HG03175 (cell line): ENCODE measurements around the gene C8G.

Experiments used
- ATAC-seq: cut with Tn5 transposase; IDR thresholded peaks from one replicate; pipeline ENCODE4 v1.9.1; 2021; ENCODE audit warnings: mild to moderate bottlenecking, moderate library complexity; ENCODE audit not compliant: unreplicated experiment

Gene C8G

DNA sequence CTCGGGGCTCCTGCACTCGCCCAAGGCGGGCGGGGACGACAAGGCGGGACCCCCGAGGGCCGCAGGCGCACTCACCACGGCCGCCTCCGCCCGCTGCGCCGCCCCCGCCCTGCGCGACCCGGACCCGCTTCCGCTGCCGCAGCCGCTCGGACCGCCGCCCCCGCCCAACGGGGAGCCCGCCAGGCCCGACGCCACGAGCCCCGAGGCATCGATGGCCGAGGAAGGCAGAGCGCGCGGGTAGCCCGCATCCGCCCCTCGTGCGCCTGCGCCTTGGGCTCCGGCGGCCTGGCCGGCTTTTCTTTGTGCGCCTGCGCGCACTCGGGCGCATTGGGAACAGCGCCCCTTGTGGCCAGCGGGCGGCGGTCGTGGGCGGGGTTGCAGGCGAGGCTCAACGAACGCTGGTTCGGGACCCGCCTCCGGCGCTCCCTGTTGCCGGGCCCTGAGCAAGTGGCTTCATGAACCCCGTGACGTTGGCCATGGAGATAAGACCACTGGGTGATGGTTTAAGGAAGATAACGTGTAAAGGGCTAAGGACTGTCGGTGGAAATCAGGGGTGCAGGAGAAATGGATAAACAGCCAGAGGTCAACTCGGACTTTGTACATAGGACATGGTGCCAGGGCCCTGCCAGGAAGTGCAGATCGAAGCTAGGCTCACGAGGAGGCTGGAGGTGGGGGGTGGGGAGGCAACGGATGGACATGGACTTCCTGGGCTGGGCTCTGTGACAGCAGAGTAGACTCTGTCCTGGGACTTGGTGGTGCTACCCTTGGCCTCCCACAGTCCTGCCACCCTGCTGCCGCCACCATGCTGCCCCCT lies at the start of gene C8G, which contains the start of gene FBXW5:
Gene C8G (plus strand): TSS at position 725 of the 814 bp plus-strand sequence. CDS start 78 bp downstream, at position 803.
Gene FBXW5 (minus strand): TSS at position 220 of the 814 bp plus-strand sequence. CDS start 655 bp downstream, outside the sequence.
- peak; percentile 86 for ATAC-seq

GRCh38 chr9:136896027-136896426 lies 49.0 kb upstream of the C8G start:
- ATAC-seq: no peak

DNA sequence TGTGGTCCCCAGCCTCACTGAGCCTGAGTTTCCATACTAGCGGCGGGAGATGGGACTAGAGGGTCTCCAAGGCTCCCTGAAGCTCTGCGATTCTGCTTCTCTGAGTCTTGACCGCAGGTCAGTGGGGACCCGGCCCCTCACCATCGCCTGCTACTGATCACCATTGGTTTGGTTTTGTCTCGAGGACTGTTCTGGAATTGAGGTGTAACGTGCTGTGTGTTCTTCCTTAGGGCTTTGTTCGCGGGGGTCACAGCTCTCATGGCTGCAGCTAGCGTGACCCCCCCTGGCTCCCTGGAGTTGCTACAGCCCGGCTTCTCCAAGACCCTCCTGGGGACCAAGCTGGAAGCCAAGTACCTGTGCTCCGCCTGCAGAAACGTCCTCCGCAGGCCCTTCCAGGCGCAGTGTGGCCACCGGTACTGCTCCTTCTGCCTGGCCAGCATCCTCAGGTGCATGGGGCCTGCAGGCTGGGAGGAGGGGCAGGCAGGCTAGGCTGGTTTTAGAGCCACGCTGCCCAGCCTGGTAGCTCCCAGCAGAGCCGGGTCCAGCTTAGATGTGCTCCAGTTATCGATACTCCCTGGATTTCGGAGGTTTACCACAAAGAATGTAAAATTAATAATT lies 46.5 kb upstream of the C8G start:
- ATAC-seq: no peak

DNA sequence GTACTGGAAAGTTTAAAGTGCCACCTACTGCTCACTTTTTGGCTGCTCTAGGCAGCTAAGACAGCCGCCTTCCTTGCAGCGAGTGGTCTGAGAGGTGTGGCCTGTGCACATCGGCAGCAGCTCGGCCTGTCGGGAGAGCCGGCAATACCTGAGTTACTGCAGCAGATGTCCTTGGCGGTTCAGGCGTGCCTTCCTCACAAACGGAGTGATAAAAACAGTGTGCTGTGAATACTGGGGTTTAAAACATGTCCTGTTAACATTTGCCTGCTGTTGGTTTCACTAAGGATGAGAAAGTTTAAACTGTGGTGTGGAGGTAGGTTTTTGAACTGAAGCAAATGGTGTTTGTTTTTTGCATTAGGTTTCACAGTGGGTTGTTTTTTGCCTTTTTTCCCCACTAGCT lies 45.8 kb upstream of the C8G start:
- no peak for ATAC-seq

DNA sequence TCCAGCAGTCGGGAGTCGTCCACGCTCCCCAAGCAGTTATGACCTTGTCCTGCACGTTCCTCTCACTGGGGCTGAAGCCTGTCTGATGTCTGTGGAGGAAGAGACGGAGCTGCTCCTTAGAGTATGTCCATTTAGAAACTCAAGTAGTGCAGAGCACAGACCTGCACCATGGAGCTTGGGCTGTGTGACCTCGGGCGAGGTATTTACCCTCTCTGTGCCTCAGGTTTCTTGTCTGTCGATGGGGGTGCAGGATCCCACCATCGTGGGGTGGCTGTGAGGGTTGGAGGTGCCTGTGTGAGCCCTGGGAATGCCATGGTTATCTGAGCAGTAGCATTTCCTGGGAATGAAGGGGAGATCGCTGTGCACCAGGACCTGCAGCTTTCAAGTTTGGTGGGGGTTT lies 44.5 kb upstream of the C8G start:
- no peak for ATAC-seq

GRCh38 chr9:136900988-136901515 lies 44.0 kb upstream of the C8G start:
- ATAC-seq: no peak

DNA sequence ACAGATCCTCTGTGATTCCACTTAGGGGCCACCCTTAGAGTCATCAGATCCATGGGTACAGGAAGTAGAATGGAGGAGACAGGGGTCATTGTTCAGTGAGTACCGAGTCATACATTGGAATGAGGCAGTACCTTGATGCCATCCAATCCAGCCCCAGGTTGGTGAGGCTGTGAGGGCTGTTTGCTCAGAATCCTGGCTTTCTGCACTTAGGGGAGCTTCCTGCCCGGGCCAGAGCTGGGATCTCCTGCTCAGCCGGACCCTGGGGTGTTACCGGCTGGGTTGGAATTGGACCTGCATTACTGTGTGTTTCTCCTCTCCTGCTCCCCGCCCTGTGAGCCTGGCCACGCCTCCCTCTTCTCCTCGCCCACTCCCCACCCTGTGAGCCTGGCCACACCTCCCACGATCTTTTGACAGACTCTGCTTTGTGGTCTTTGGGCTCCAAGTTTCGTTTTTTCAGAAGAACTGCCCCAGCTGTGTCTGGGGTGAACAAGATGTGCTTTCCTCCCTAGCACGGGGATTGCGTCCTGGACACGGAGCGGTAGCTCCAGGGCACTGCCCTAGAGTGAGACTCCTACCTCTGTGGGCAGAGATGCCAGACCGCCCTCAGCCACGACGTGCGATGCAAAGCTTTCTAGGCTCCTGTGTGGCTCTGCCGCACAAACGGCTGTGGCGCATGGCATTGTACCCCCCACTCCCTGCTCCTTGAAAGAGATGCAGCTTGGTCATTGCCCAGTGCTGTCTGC lies 43.4 kb upstream of the C8G start:
- ATAC-seq: peak; percentile 69

GRCh38 chr9:136902259-136902821 lies 42.7 kb upstream of the C8G start:
- peak; percentile 49 for ATAC-seq

GRCh38 chr9:136903041-136903554 lies 41.9 kb upstream of the C8G start:
- ATAC-seq: no peak

DNA sequence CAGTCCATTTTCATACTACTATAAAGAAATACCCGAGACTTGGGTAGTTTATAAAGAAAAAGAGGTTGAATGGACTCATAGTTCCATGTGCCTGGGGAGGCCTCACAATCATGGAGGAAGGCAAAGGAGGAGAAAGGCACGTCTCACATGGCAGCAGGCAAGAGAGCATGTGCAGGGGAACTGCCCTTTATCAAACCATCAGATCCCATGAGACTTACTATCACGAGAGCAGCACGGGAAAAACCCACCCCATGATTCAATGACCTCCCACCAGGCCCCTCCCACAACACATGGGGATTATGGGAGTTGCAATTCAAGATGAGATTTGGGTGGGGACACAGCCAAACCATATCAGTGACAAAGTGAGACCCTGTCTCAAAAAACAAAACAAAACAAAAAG lies 38.8 kb upstream of the C8G start:
- ATAC-seq: no peak

DNA sequence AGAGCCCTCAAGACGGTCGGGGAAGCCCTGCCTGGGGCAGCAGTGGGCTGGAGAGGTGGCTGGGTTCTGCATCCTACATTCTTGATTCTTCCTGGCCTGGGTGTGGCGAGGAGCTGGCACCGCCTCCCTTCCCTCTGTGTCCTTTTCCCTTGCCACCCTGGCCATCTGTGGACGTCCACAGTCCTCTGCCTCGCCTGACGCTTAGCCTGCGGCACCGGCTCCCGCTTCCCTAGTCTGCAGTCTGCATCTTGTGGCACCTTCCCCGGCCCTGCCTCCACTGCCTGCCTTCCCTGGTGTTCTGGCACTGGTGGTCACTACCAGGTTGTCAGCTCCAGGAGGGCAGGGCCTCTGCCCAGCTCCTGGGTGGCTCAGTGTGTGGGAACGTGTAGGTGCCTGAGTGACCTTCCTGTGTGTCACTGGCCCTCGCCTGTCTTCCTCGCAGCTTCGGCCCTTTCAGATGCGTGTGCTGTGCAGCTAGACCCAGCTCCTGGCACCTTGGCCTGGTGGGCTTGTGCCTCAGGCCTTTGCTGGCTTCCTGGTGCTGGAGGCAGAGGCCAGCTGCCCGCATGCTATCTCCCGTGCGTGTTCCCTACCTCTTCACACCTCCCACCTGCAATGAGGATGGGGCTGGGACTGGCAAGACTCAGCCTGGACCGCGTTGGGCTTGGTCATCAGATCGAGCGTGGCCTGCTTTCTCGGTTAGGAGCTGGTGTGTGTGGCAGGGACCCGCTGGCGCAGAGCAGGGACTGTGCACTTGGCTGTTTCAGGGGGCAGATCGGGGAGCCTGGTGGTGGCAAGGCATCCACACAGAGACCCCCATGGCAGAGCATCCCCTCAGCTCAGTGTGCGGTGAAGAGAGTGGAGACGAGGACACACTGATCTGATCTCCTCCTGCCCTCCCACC lies 37.8 kb upstream of the C8G start:
- ATAC-seq: no peak

- no peak for ATAC-seq
Observed at GRCh38 chr9:136910197-136910900, 34.7 kb upstream of the C8G start.

GRCh38 chr9:136910901-136911245 lies 34.2 kb upstream of the C8G start:
- no peak for ATAC-seq

- no peak for ATAC-seq
Observed at GRCh38 chr9:136913701-136914438, 31.2 kb upstream of the C8G start.

DNA sequence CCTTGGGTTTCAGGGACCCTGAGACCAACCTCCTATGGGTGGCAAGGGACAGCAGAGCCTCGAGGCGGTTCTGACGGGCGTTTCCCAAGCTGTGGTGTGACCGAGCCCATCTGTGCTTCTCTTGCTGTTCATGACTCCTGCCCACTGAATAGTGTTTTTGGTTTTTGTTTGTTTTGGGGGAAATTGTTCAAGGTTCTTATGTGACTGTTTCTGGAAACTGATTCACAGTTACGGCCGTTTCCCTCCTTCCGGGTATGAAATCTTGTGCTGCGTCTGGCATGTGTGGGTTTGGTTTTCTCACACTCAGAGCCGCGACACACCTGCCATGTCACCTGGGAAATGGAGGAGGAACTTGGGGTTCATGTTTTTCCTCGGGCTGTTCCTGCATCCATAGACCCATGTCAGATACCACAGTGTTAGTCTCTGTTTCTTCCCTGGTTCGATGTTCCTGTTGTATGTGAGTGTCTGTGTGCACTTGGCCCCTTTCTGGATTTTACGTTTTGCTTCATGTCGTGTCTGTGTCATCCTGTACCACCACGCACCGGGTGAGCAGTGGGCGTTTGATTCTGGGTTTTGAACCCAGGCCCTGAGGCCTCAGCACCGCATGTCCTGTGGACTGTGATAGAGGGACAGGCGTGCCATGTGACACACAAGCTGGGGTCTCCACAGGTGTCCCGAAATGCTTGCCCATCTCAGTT lies 29.3 kb upstream of the C8G start:
- no peak for ATAC-seq

DNA sequence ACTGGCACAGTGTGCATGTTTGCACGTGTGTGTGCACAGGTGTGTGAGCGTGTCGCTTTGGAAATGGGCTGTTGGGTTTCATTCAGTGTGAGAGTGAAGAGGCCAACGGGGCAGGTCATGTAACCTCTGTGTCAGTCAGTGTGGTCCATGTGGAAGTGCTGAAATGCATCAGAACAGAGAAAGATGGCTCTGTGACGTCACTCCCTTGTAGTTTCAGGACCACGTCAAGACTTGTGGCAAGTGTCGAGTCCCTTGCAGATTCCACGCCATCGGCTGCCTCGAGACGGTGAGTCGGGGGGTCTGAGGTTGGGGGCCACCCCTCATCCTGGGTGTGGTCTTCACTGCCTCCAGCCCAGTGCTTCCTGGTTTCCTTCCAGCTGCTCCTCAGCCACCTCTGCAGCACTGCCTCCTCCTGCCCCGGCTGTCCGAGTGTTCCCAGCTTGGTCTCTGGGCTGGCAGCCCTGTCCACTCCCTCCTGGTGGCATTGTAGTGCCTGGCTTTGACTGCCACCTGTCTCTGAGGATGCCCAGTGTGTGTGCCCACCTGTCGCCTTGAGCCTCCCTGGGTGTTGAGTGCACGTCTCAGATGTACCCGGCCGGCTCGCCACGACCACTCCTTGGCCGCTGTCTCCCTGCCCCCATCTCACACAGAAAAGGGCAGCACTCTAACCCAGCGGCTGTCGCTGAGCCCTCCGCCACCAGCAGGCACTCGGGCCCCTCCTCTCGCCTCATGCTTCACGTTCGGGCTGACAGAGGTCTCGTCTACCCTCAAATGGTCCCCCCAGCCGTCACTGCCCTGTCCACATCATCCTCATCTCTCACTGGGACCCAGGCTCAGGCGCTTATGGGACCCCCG lies 28.5 kb upstream of the C8G start:
- no peak for ATAC-seq

DNA sequence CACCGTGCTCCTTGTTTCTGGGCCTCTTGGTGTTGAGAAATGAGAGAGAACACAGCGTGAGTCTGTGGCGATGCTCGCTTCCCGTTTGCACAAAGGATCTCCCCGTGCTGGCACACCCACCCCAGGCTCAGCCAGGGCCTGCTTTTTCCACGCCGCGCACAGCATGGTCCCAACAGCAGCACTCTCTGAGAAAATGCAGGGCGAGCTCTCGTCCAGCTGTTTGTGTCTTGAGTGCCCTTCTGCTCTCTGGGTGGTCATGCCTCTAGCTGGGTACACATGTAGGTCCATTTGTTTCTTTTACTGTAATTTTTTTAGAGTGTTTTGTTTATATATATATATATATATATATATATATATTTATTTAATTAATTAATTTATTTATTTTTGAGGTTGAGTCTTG lies 27.1 kb upstream of the C8G start:
- no peak for ATAC-seq
